Caco-2 (cell line): ENCODE data around the gene OR10K2. TPM values are rescaled to one million over a fixed set of nuclear protein-coding genes. Genes with fewer than 3 reads are reported as not detected.

Experiments used
- BruUV-seq: library from RNA; stranded (reverse); fragments of 400-500 nt; replicated peaks from 2 replicates; lab custom pipeline; 2021; lab: Mats Ljungman, UMichigan
- CTCF ChIA-PET: fragments of 300-600 bp; sonication (Branson Sonifier 250); formaldehyde crosslinking; loops from one replicate; lab custom pipeline; 2022; ENCODE audit warnings: antibody characterized with exemption; lab: Charles Lee
- POLR2A ChIA-PET: fragments of 300-600 bp; sonication (Branson Sonifier 250); formaldehyde crosslinking; loops from one replicate; lab custom pipeline; 2022; ENCODE audit warnings: antibody characterized with exemption; lab: Charles Lee
- DNase-seq, 2 experiments: peaks; one replicate each; pipeline versions ENCODE4 v3.0.0 to v3.0.0-alpha.2; 2020 to 2022
- H3K27me3 ChIP-seq: replicated peaks from 2 replicates; pipeline ENCODE4 v1.6.0; 2011; ENCODE audit warnings: low read length; ENCODE audit not compliant: control insufficient read depth, insufficient read depth
- H3K36me3 ChIP-seq: 2 replicates; pipeline ENCODE4 v1.5.1; 2011; ENCODE audit warnings: low read length; ENCODE audit not compliant: control insufficient read depth, insufficient read depth
- H3K4me1 ChIP-seq: fragments of 250-450 bp; sonication (Bioruptor Pico); 2 replicates; pipeline ENCODE4 v1.5.1; 2020; ENCODE audit warnings: mild to moderate bottlenecking
- H3K4me3 ChIP-seq: 2 replicates; pipeline ENCODE4 v1.5.1; 2011; ENCODE audit warnings: low read depth, mild to moderate bottlenecking, control low read depth, low read length
- H3K9me3 ChIP-seq: fragments of 250-450 bp; sonication (Bioruptor Pico); 2 replicates; pipeline ENCODE4 v1.5.1; 2020; ENCODE audit warnings: mild to moderate bottlenecking, moderate library complexity
- H3K27ac Mint-ChIP-seq: one replicate; pipeline ENCODE4 v1.8.0; 2022; ENCODE audit warnings: mixed read lengths; ENCODE audit not compliant: unreplicated experiment
- H3K27me3 Mint-ChIP-seq: one replicate; pipeline ENCODE4 v1.8.0; 2022; ENCODE audit warnings: mixed read lengths; ENCODE audit not compliant: insufficient read depth, unreplicated experiment
- H3K36me3 Mint-ChIP-seq: one replicate; pipeline ENCODE4 v1.8.0; 2022; ENCODE audit warnings: mild to moderate bottlenecking, mixed read lengths; ENCODE audit not compliant: insufficient read depth, unreplicated experiment
- H3K4me1 Mint-ChIP-seq: one replicate; pipeline ENCODE4 v1.8.0; 2022; ENCODE audit warnings: low read depth, mixed read lengths; ENCODE audit not compliant: unreplicated experiment
- H3K4me3 Mint-ChIP-seq: one replicate; pipeline ENCODE4 v1.8.0; 2022; ENCODE audit warnings: mild to moderate bottlenecking, moderate library complexity, mixed read lengths; ENCODE audit not compliant: unreplicated experiment
- H3K9me3 Mint-ChIP-seq: one replicate; pipeline ENCODE4 v1.8.0; 2022; ENCODE audit warnings: mixed read lengths; ENCODE audit not compliant: unreplicated experiment
- CTCF ChIP-seq, 2 experiments: fragments of 200-600 bp in 1 of 2; IDR thresholded peaks; 1 replicate in 1 of 2; 2 replicates in 1 of 2; pipeline versions ENCODE4 v1.5.1 to v1.8.0; 2011 to 2022; ENCODE audit warnings: antibody characterized with exemption in 1 of 2, control low read depth in 1 of 2, inconsistent platforms in 1 of 2, low read depth in 1 of 2, low read length in 1 of 2, mild to moderate bottlenecking in 1 of 2, moderate library complexity in 1 of 2; ENCODE audit not compliant: insufficient read depth in 1 of 2, severe bottlenecking in 1 of 2, unreplicated experiment in 1 of 2
- intact Hi-C: fragments of 100-400 bp; cut with micrococcal nuclease; formaldehyde crosslinking; loops from one replicate; pipeline ENCODE4 v1.10.0; 2022; ENCODE audit not compliant: unreplicated experiment
- total RNA-seq: library from RNA; stranded (reverse); gene quantifications from 2 replicates; pipeline ENCODE4 v1.2.3, GENCODE V29; 2022

OR10K2 gene
- total RNA-seq, 1 experiment from 2014 or later = not detected

GRCh38 chr1:158407092-158407491 lies 18.9 kb downstream of the OR10K2 start:
- BruUV-seq = no TSS peak
- no peak for TF ChIP-seq CTCF (IDR thresholded peaks at IDR 0.05; ENCODE audit: insufficient read depth in 1 of 2, low read depth in 1 of 2, low read length in 1 of 2, severe bottlenecking in 1 of 2, unreplicated experiment in 1 of 2)
- ChIA-PET CTCF (no interaction called here), POLR2A (no interaction called here)
- Mint-ChIP-seq H3K27me3 (peaks cover 3% of the 10 kb centered on the region), H3K4me3 (no peak overlapping the region), H3K4me1 (no peaks in the 10 kb centered on the region), H3K9me3 (no peaks in the 10 kb centered on the region), H3K27ac (no peak overlapping the region), H3K36me3 (no peaks in the 10 kb centered on the region)
- Histone ChIP-seq H3K9me3 (no peaks in the 10 kb centered on the region), H3K4me3 (no peak overlapping the region), H3K4me1 (no peaks in the 10 kb centered on the region), H3K27me3 (no peaks in the 10 kb centered on the region), H3K36me3 (no peaks in the 10 kb centered on the region)
- intact Hi-C loops = no loop called here
- no peak for DNase-seq

GRCh38 chr1:158400871-158401270 lies 25.2 kb downstream of the OR10K2 start:
- intact Hi-C loops = no loop called here
- H3K36me3 ChIP-seq = no peaks in the 10 kb centered on the region
- no peak overlapping the region for H3K4me3 ChIP-seq
- Mint-ChIP-seq H3K4me3 (no peak overlapping the region), H3K9me3 (no peaks in the 10 kb centered on the region), H3K4me1 (no peaks in the 10 kb centered on the region), H3K36me3 (no peaks in the 10 kb centered on the region), H3K27me3 (peaks cover 3% of the 10 kb centered on the region), H3K27ac (no peak overlapping the region)
- no peak for TF ChIP-seq CTCF (IDR thresholded peaks at IDR 0.05; ENCODE audit: insufficient read depth in 1 of 2, low read depth in 1 of 2, low read length in 1 of 2, severe bottlenecking in 1 of 2, unreplicated experiment in 1 of 2)
- ChIA-PET CTCF (no interaction called here), POLR2A (no interaction called here)
- H3K27me3 ChIP-seq = no peaks in the 10 kb centered on the region
- H3K4me1 ChIP-seq = no peaks in the 10 kb centered on the region
- no TSS peak for BruUV-seq
- no peaks in the 10 kb centered on the region for H3K9me3 ChIP-seq
- DNase-seq = no peak

- CTCF ChIA-PET = no interaction called here
- peaks cover 3% of the 10 kb centered on the region for H3K27me3 Mint-ChIP-seq
- no peak for TF ChIP-seq CTCF (IDR thresholded peaks at IDR 0.05; ENCODE audit: insufficient read depth in 1 of 2, low read depth in 1 of 2, low read length in 1 of 2, severe bottlenecking in 1 of 2, unreplicated experiment in 1 of 2)
Measured at GRCh38 chr1:158398818-158399514, 27.1 kb downstream of the OR10K2 start, which contains the start of gene OR10T2. Gene OR10T2, minus strand, starts transcription at chr1:158399466. Its CDS starts 0 bp downstream, at chr1:158399466.

More at GRCh38 chr1:158398818-158399514, 27.1 kb downstream of the OR10K2 start, which contains the start of gene OR10T2:
- Mint-ChIP-seq H3K4me3 (no peak within 1 kb of the TSS), H3K36me3 (no peaks in the 10 kb centered on the region), H3K27ac (no peak within 1 kb of the TSS), H3K9me3 (no peaks in the 10 kb centered on the region), H3K4me1 (no peaks in the 10 kb centered on the region)
- H3K9me3 ChIP-seq = no peaks in the 10 kb centered on the region
- H3K4me1 ChIP-seq = no peaks in the 10 kb centered on the region
- no peaks in the 10 kb centered on the region for H3K27me3 ChIP-seq
- no peak within 1 kb of the TSS for H3K4me3 ChIP-seq
- POLR2A ChIA-PET = no interaction called here
- BruUV-seq = no TSS peak
- H3K36me3 ChIP-seq = no peaks in the 10 kb centered on the region
- DNase-seq = no peak
- intact Hi-C loops = no loop called here
